K562 treated with DMSO at 1 percent for 48 hours (cell line): ENCODE results near the gene RFC2. TPM values are rescaled to one million over a fixed set of nuclear protein-coding genes. Genes with fewer than 3 reads are reported as not detected.

Experiments used
- total RNA-seq: library from RNA; unstranded; fragments of 300-600 nt; gene quantifications from 2 replicates; pipeline ENCODE4 v1.2.3, GENCODE V29; 2022; ENCODE audit warnings: low replicate concordance; ENCODE audit errors: extremely low read depth

RFC2 gene
- total RNA-seq, result not detected in 2 replicates

DNA sequence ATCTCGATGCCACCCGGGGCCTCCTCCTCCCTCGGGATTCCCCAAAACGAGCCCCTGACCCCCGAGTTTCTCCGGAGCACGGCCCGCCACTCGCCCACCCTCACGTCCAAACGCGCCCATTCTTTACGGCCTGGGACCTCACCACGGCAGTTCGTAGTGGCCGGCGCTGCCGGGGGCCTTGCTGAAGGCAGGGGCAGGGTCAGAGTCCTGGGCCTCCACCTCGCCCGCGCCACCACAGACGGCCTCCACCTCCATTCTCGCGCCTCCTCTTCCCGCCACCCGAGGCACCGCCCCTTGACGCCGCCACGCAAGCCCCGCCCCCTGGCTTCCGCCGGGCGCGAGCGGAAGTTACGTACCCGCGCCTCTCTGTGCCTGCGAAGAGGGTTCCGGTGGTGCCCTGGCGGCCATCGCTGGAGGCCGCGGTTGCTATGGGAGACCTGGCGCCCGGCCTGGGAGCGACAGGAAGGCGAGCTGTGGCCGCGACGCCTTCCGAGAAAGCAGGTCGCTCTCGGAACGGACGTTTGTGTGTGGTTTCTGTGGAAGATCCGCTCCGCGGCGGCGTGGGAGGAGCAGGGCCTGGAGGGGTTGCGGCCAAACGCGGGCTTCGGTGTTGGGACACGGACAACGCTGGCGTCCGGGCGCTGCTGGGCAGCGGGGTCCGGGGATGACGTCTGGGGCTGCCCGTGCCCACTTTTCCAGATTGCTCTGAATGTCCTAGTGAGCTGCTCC is at the start of gene RFC2:
TSS of gene RFC2 (minus strand) at position 271 of the 729 bp plus-strand sequence. CDS start at position 255, 16 bp downstream.

DNA sequence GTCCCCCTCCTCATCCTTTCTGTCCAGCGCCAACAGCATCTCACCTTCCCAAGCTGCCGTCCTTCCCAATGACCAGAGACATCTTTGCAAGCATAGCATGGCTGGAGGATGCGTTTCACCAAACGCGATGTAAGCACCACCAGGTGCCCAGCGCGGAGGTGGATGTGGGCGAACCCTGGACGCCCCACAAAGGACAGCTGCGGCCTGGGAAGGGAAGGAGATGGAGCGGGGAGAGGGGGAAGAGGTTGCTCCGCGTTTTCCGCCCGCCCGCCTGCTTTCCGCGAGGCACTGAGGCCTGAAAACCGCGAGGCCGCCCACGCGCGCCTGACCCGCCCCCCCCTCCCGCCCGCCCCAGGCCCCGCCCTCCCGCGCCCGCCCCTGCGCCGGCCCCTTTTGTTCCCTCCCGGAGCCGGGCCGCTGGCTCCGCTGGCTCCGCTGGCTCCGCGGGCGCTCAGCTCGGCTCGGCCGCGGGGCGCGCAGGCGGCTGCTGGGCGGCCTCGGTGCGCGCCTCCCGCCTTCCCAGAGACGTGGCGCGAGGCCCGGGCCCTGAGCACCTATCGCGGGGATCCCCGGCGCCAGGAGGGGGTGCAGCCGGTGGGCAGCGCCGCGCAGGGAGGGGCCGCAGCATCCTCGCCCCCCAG is 34.9 kb upstream of the RFC2 start, which contains the start of gene CLIP2:
TSS of gene CLIP2 (plus strand) at position 390 of the 641 bp plus-strand sequence. CDS start 28,140 bp downstream, outside the sequence.

Other genes with a start within 250 kb of the RFC2 start
- gene ELN, start 226.2 kb downstream of the RFC2 start, total RNA-seq, result not detected in 2 replicates
- gene LIMK1, start 170.6 kb downstream of the RFC2 start, total RNA-seq, result not detected in 2 replicates
- 358 and 526 TPM in 2 replicates for gene EIF4H, start 80.0 kb downstream of the RFC2 start, total RNA-seq
- gene LAT2, start 44.4 kb downstream of the RFC2 start, total RNA-seq, result not detected in 2 replicates
- gene CLIP2, start 35.0 kb upstream of the RFC2 start, total RNA-seq, result not detected in 2 replicates
- gene GTF2IRD1, start 199.5 kb upstream of the RFC2 start, total RNA-seq, result not detected in 2 replicates